Measurements from ENCODE around the gene SPAG17. TPM values are rescaled to one million over a fixed set of nuclear protein-coding genes. Genes with fewer than 3 reads are reported as not detected.

SPAG17 gene
- total and polyA plus RNA-seq, 2 experiments from 2014 or later = 1.0 to 1.1 TPM

GRCh38 chr1:118028267-118028666 lies 156.8 kb downstream of the SPAG17 start:
- Mint-ChIP-seq H3K27ac (no peak overlapping the region), H3K36me3 (ENCODE audit: low read depth) (no peaks in the 10 kb centered on the region), H3K9me3 (no peaks in the 10 kb centered on the region), H3K4me1 (peaks cover 6% of the 10 kb centered on the region), H3K27me3 (ENCODE audit: insufficient read depth, low read depth, poor library complexity) (peaks cover 3% of the 10 kb centered on the region), H3K4me3 (no peak overlapping the region)
- DNase-seq (ENCODE audit: low spot score) (no peak), ATAC-seq (no peak)
- H3K36me3 ChIP-seq (ENCODE audit: insufficient read depth) = no peaks in the 10 kb centered on the region
- H3F3A ChIP-seq (replicated peaks; ENCODE audit: low read depth) = no peaks in the 10 kb centered on the region
- no peaks in the 10 kb centered on the region for H3K27me3 ChIP-seq (ENCODE audit: insufficient read depth)
- no peak overlapping the region for H3K27ac ChIP-seq (ENCODE audit: low read depth)
- H4K20me1 ChIP-seq (replicated peaks; ENCODE audit: insufficient read depth) = no peaks in the 10 kb centered on the region
- H3K9me2 ChIP-seq (ENCODE audit: insufficient read depth) = no peaks in the 10 kb centered on the region
- H3K4me1 ChIP-seq (ENCODE audit: insufficient read depth) = peaks cover 3% of the 10 kb centered on the region; the same call in 1 of the 2 replicates
- no peak overlapping the region for H3K4me2 ChIP-seq
- TF ChIP-seq STAT1 (IDR thresholded peaks at IDR 0.05; ENCODE audit: unreplicated experiment) = no peak
- no peak for TF ChIP-seq ZNF462 (CRISPR knock-in tag; IDR thresholded peaks at IDR 0.05)
- no peak for TF ChIP-seq POLR2AphosphoS5 (IDR thresholded peaks at IDR 0.05; ENCODE audit: low read depth)
- TF ChIP-seq REST (IDR thresholded peaks at IDR 0.05; ENCODE audit: unreplicated experiment) = no peak
- TF ChIP-seq EZH2phosphoT487 (IDR thresholded peaks at IDR 0.05; ENCODE audit: unreplicated experiment) = no peak
- TF ChIP-seq JUNB (IDR thresholded peaks at IDR 0.05; ENCODE audit: unreplicated experiment) = no peak
- TF ChIP-seq NANOG (IDR thresholded peaks at IDR 0.05; ENCODE audit: borderline replicate concordance) = no peak
- TF ChIP-seq CREB1 (CRISPR knock-in tag; IDR thresholded peaks at IDR 0.05; ENCODE audit: low read depth) = no peak
- TF ChIP-seq CTCF (conservative IDR thresholded peaks at IDR 0.05; ENCODE audit: low read depth in 2 of 2) = no peak
- no peak for TF ChIP-seq EZH2 (IDR thresholded peaks at IDR 0.05; ENCODE audit: low read depth, unreplicated experiment)
- no peak for TF ChIP-seq ZNF331 (CRISPR knock-in tag; IDR thresholded peaks at IDR 0.05; ENCODE audit: low read depth)
- no peak for TF ChIP-seq ZNF114 (CRISPR knock-in tag; IDR thresholded peaks at IDR 0.05)
- no peak for TF ChIP-seq ETS1 (IDR thresholded peaks at IDR 0.05)
- H3K79me2 ChIP-seq (replicated peaks; ENCODE audit: insufficient read depth) = no peaks in the 10 kb centered on the region
- H2AFZ ChIP-seq = no peak overlapping the region
- H3K4me3 ChIP-seq = no peak overlapping the region
